ENCODE data around the gene EIF1AD. TPM values are rescaled to one million over a fixed set of nuclear protein-coding genes. Genes with fewer than 3 reads are reported as not detected.
"Not testable (repeated sequence)": the region's sequence is repeated elsewhere in the genome, so short reads cannot be mapped to it uniquely, and the experiment has no call there.

EIF1AD gene
- polyA plus RNA-seq, 1 donor: 18.5 TPM

GRCh38 chr11:66022401-66023185 is 20.6 kb upstream of the EIF1AD start:
- no peak for DNase-seq (ENCODE audit: low read depth)

DNA sequence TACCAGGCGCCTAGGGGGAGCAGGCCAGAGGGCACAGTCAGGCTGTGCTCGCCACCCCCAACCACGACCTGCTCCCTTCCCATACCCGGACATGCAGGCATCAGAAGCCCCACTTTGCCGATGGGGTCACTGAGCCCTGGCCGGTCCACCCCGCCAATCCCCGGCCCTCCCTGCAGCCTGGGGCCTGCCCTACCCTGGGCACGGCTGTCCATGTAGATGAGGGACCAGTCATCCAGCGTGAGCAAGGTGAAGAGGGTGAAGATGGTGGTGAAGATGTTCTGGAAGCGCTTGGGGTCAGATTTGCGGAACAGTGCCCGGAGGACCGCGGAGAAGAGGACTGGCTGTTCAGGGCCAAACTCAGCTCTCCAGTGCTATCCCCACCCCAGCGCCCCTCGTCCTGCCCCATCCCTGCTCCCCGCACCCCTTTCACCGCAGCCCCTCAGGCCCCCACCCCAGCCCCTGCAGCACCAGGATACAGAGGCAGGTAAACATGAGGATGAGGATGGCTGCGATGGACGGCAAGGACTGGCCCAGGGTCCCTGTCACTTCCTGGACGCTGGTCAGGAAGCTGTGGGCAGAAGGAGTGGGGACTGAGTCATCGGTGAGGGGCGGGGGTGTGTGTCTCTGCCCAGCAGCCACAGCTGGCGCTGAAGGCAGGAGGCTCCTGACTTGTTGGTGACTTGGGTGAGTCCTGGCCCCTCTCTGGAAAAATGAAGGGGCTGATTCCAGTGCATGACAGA is 18.8 kb upstream of the EIF1AD start:
- no peak for DNase-seq (ENCODE audit: low read depth)

- DNase-seq (ENCODE audit: low read depth): no peak
Observed at GRCh38 chr11:66020212-66020611, 18.3 kb upstream of the EIF1AD start.

DNA sequence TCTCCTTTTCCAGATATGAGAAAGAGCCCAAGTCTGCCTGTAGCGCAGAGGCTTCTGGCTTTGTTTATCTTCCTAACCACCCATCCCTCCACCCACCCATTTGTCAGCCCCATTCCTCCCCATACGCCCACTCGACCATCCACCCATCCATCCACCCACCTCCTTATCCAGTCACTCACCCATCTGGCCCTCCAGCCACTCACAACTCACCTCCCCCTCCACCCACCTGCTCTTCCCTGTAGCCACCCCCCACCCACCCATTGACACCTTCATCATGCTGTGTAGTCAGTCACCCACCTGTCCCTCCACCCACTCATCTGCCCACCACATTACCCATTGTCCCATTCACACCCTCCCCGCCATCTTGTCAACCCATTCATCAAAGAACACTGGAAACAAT is 15.4 kb upstream of the EIF1AD start:
- DNase-seq (ENCODE audit: low read depth): no peak

DNA sequence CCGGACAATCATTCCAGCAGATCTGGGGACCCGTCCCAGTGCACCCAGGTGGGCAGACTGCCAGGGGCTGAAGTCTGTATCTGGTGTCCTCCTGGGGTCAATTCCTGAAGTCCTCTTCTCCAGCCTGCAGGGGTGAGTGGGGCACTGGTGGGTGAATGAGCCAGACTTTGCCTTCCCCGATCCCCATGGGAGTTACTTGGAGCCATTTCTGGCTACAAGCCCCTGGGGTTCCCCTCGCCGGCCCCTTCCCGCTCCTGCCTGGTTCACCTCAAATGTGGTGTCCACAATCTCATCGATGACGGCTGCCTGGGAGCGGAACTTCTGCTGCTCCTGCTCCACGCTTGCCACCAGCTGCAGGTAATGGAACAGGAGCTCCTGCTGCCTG is 14.8 kb upstream of the EIF1AD start:
- no peak for DNase-seq (ENCODE audit: low read depth)

GRCh38 chr11:66015936-66016792 is 14.2 kb upstream of the EIF1AD start:
- DNase-seq (ENCODE audit: low read depth): no peak

GRCh38 chr11:66015454-66015881 is 13.5 kb upstream of the EIF1AD start:
- no peak for DNase-seq (ENCODE audit: low read depth)

GRCh38 chr11:66014804-66015453 is 13.0 kb upstream of the EIF1AD start:
- no peak for DNase-seq (ENCODE audit: low read depth)

GRCh38 chr11:66013762-66014100 is 11.8 kb upstream of the EIF1AD start:
- DNase-seq (ENCODE audit: low read depth): no peak

- no peak for DNase-seq (ENCODE audit: low read depth)
Observed at GRCh38 chr11:66012946-66013761, 11.2 kb upstream of the EIF1AD start.

- no peak for DNase-seq (ENCODE audit: low read depth)
Observed at GRCh38 chr11:66012371-66012945, 10.5 kb upstream of the EIF1AD start.

- no peak for DNase-seq (ENCODE audit: low read depth)
Observed at GRCh38 chr11:66011785-66012303, 9.9 kb upstream of the EIF1AD start, which contains the start of gene CST6. Gene CST6, plus strand, starts transcription at chr11:66012008. Its CDS starts 37 bp downstream, at chr11:66012045.

- no peak for DNase-seq (ENCODE audit: low read depth)
Observed at GRCh38 chr11:66011239-66011784, 9.4 kb upstream of the EIF1AD start.

DNA sequence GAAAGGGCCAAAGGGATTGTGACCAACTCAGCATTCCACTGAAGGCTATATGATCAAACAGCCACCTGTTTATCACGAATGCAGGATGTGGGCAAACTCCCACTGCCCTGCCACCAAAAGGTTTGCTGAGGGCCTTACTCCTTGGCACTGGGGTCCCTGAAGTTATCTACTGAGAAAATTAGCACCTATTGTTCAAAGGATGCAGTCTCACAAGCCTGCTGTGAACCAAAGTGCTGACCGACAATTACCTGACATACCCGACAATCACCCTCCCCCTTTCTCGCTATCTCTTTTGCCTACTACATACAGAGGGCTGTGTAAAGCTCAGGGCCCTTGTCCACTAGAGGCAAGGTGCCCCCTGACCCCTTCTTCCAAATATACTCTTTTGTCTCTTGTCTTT is 8.1 kb upstream of the EIF1AD start:
- not testable (repeated sequence) for DNase-seq (ENCODE audit: low read depth)

DNA sequence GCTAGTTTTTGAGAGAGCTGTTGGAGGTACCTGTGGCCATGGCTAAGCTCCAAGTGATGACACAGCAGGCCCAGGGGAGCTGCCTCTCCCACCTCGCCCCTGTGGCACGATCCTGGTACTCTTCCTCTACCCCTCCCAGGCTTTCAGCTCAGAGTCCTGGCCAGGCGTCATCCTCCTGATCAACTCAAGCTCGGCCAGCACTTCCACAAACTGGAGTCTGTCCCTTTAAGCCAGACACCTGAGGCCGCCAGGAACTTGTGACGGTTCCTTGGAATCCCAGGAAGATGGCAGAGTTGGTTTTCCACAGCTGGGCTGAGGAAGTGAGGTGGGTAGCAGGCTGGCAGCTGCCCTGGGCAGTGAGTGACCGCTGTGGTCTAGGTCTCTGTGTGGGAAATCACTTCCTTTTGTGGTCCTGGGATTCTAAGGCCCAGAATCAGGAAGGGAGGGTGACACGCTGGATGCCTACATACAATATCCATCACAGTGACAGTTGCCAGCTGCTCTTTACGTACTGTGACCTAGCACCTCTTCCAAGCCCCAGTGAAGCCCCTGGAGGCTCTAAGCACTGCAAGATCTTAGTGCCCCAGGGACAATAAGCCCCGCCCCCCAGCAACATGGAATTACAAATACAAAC is 6.6 kb upstream of the EIF1AD start:
- DNase-seq (ENCODE audit: low read depth): no peak

DNA sequence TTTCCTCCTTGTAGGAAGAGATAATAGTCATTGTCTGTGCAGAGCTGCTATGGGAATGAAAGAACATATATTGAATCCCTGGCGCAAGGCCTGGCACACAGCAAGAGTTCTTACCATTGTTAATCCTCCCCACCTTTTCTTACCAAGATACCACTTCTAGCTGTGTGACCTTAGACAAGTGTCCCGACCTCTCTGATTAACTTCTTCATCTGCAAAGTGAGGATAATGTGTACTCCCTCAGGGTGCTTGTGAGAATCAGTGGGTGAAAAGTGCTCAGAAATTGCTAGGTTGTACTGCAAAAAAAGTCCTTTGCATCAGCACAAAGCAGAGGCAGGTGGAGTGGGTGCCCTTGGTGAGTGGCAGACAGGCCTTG is 6.1 kb upstream of the EIF1AD start:
- no peak for DNase-seq (ENCODE audit: low read depth)

DNA sequence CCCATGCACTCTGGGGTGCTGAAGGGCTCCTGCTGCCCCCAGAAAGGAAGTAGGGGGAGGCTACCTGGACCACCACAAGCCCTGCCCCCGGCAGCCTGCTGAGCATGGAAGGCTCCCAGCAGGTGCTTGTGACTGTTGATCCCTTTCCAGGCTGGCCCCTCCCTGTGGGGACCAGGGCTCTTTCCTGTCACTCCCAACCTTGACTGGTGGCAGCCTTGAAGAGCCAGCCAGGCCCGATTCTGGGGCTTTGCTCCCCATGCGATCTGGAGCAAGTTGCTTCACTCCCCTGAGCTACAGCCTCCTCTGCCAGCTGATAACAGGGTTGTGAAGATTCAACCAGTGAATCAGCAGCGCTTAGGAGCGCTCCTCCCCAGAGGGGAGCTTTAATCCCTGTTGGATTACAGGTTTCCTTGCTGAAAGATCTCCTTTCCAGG is 5.3 kb upstream of the EIF1AD start:
- no peak for DNase-seq (ENCODE audit: low read depth)

DNA sequence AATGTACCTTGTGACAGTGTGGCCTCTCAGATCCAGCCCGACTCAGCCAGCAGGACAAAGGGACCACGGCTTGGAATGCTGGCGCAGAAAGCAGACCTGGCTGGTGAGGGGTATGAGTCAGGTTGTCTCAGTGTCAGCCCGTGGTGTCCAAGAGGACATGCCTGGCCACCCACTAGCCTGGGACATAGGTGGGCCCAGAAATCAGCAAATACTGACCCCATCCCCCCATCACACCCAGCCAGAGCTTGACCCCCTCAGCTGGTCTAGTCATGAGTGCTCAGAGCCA is 4.9 kb upstream of the EIF1AD start:
- no peak for DNase-seq (ENCODE audit: low read depth)

- DNase-seq (ENCODE audit: low read depth): no peak
Observed at GRCh38 chr11:66006134-66006890, 4.4 kb upstream of the EIF1AD start.
